ENCODE data around the gene TTC38.

Gene TTC38

DNA sequence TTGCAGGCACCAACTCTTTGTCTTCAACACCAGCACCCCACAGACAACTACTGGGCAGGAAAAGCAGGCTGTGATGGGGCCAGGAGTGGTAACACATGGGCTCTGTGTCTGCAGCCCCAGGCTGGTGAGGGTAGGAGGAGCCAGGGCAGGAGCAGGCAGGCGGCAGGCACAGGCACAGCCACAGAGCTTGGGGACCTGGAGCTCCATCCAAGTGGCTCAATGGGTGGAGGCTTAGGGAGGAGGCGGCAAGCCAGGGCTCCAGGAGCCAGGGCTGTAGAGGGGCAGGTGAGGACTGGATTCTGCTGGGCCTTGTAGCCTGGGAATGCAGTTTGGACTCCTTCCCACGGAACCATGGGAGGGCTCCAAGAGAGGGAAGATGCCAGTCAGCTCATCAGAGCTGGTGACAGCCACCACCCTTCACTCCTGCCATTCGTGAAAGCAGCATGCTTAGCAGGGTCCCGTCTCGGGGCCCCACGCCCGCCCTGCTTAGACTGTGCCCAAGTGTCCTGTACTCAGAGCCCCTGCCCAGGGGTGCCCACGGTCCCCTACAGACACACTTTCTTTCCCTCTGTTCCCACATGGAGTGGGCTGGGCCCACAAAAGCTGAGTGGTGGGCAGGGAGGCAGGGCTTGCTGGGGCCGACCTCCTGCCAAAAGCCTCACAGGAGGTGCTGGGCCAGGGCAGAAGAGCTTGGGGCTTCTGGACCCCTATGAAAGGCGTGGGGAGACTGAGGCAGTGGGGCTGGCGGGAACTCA, 12.4 kb downstream of the TTC38 start:
- no peak for DNase-seq

DNA sequence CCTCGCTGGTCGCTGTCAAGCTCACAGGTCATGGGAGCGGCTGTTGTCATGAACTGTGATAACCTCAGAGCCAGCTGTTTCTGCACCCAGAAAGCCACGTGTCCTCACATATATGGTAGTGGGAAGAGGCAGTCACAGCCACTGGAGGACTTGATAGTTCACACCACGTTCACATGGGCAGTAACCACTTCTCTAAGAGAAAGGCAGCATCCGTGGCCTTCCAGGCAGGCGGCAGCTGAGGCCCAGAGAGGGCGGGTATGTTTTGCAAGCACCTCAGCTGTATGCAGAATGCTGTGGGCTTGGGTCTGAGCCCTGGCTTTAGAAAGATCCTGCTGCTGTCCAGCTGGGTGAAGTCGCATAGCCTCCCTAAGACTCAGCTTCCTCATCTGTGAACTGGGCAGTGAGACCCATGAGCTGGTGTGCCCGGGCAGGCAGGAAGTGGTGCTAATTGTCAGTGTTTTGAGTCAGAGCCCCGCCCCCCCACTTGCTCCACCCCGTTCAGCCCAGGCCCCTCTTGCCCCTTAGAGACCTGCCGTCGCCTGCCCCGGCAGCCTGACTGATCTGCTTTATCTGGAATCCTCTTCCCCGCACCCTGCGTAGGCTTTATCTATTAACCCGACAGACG, 13.3 kb downstream of the TTC38 start:
- DNase-seq: no peak

DNA sequence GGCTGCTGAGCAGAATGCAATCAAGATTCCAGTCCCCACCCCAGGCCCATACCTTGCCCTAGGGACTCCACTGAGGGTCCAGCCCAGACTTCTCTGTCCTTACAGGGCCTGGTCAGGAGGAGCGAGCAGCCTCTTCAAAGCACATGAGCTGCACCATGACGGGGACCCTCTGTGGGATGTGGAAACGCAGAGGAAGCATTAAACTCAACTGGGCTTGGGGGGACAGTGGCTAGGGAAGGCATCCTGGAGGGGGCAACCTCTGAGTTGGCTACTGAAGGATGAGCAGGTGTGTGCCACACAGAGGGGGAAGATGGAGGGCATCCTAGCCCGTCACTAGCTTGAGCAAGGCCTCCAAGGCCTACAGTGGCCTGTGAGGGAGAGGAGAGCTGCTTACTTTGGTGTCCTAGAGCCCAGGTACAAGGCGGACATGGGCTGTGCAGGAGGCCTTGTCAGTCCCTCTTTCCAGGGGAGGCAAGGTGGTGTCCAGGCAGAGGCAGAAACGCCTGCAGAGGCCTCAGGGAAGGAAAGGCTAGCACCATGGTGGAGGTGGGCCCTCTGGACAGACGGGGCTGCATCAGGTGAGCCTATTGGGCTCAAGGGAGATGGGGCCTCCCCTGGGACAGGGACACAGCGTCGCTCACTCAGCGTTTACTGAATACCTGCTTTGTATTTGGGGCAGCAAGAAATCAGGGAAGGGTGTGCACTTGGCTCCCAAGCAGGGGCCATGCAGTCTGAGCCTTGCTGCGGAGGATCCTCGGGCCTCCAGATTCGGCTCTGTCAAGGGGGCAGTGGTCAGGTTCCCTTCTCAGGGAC, 14.3 kb downstream of the TTC38 start:
- no peak for DNase-seq

DNA sequence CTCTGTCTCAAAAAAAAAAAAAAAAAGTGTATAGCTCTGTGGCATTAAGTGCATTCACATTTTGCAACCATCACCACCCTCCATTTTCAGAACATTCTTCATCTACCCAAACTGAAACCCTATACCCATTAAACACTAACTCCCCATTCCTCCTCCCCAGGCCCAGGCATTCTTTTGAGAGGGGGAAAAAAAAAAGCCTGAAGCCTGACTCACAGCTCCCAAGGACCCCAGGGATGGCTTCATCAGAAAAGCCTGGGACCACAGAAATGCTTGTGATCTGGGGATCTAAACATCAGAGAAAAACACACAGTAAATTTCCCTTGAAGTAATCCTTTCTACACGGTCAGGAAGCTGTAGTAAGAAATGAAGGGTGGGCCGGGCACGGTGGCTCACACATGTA, 18.2 kb downstream of the TTC38 start:
- no peak for DNase-seq

DNA sequence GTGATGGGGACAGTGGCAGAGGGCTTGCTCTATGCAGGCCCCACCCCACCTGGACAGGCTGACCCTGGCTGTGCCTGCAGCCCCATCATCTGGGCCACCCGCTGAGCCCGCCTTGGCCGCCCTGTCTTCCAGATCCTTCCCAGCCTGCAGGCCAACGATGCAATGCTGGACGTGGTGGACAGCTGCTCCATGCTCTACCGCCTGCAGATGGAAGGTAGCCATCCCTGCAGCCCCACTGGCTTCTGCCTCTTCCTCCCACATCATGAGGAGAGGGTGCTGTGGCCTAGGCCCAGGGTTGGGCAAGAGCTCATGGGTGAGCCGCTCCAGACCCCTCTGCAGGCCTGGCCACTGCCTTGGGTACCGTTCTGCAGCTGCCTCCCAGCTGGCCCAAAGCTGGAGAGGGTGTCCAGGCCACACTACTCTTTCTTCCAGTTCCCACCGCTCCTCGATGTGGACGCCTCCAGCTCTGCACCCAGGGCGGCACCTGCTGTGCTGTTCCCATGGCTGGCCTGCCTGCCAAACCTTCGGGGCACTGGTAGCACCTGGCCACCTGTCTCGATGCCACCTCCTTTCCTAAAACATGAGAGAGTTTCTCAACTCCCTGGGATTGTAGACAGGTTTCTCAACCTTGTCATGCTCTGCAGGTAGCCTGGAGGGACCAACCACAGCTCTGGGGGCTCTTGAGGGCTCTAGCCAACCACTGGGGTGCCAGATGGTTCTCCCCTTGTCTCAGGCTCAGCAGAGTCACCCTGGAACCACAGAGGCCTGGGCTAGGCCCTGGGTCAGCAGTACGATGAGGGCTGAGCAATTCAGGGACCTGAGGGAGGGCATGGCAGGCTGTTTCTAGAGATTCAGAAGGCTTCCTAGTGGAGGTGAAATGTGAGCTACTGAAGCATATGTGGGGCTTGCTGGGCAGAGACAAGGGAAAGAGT, 19.4 kb downstream of the TTC38 start:
- no peak for DNase-seq

DNA sequence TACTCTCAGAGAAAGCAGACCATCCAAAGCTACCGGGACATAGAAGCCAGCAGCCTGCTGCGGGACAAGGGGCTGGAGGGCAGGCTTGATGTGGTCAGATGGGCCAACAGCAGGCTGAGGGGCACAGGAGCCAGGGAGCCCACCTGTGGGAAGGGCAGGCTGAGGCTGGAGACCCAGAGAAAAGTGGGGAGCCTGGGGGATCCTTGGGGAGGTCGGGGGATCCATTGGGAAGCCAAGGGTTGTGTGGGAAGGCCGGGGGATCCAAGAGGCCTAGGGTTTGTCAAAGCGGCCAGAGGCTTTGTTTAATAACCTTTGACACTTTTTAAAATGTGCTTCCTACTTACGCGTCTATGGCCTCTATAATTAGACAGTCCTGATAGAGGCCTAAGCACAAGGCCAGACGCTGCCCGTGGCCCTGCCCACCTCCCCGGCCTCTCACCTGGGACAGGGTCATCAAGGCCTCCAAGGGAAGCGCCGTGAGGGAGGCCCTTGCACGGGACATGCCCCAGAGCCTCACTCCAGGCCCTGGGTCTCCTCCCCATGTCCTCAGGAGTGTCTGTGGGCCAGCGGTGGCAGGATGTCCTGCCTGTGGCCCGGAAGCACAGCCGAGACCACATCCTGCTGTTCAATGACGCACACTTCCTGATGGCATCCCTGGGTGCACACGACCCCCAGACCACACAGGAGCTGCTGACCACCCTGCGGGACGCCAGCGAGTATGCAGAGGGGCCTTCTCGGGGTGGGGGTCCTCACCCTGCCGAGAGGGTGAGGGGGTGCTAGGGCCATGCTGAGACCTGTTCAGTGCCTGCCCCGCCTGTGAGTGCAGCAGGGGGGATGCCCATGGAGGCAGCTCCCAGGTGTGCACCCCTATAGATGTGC, 20.3 kb downstream of the TTC38 start:
- DNase-seq: no peak

DNA sequence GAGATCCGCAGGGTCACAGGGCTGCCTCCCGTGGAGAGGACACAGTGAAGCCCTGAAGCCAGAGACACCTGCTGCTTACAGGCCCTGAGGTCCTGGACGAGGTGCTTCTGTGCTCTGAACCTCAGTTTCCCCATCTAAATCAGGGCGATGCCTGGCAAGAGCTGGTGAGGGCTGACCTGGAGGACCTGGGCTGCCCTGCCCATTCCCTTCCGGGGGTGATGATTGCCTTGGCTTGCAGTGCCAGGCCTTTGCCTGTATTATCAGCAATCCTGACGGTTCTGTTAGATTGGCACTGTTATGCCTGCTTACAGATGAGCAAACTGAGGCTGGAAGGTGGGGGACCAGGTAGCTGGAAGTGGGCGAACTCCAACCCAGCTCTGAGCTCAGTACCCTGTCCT, 21.0 kb downstream of the TTC38 start:
- no peak for DNase-seq

DNA sequence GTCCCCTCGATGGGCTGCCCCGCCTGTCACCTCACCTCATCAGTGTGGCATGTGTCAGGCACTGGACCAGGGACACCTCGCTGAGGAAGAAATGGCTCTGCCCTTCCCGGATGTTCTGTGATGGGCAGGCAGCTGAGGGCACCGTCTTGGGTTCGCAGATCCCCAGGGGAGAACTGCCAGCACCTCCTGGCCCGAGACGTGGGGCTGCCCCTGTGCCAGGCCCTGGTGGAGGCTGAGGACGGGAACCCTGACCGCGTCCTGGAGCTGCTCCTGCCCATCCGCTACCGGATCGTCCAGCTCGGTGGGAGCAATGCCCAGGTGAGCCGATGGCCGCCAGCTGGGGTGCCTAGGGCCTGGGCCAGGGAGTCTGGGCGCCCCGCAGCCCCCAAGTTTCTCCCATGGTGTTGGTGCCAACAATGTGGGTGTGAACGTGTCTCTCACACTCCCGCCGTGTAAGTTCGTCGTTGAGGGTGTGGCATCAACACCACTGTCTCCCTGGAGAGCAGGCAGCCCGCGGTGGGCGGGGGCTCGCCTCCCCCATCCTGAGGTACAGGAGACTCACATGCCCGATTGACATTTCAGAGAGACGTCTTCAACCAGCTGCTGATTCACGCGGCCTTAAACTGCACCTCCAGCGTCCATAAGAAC, 21.6 kb downstream of the TTC38 start:
- no peak for DNase-seq

DNA sequence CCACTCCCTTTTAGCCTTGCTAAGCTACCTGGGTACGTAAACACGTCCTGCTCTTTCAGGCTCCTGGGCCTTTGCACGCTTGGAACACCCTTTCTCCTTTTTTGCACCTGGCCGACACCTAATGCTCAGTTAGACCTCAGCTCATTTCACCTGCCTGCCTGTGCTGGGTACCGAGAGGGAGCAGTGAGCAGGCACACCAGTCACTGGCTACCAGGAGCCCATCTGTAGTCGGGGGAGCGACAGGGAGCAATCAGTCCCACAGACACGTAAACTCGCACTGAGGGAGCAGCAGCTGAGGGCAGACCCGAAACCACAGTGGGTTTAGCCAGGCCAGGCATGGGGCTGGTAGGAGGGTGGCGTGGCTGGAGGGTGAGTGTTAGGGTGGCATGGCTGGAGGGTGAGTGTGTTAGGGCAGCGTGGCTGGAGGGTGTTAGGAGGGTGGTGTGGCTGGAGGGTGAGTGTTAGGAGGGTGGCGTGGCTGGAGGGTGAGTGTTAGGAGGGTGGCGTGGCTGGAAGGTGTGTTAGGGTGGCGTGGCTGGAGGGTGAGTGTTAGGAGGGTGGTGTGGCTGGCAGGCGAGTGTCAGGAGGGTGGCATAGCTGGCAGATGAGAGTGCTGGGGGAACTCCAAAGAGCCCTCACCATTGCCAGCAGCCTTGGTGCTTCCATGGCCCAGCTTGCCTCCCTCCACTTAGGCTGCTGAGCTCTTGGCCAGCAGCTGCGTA, 22.5 kb downstream of the TTC38 start:
- DNase-seq: no peak

DNA sequence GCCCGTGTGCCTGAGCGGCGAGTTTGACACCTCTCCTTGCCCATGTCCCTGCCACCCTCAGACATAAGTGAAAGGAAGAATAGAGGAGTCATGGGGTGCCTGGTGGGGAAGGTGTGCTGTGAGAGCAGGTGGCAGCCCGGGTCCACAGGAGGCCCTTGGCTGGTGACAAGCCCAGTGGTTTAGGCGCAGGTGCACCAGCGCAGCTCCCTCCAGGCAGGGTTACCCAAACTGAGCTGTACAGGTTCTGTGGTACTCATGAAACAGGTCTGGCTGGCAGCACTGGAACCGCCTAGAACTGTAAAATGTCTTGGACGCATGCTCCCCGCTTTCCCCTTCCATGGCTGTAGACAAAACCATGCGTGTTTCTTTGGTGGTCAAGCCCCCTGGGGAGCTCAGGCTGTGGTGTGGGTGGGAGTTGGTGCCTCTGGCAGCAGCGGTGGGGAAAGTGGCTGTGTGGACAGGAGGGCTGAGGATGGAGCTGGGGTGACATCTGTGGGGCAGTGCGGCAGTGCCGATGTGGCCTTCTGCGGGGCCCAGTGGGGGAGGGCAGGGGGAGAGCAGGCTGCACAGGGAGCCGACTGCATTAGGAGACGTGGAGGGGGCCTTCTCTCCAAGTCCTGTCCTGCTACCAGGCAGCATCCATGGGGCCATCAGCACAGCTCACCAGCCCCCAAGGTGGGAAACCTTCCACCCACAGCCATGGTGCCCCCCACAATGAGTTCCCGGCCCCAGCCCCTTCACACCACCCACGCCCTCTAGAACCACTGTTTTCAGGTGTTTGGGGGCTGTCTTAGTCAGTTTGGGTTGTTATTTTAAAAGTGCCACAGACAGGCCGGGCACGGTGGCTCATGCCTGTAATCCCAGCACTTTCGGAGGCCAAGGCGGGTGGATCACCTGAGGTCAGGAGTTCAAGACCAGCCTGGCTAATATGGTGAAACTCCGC, 23.3 kb downstream of the TTC38 start:
- no peak for DNase-seq

GRCh38 chr22:46292173-46292572, 24.4 kb downstream of the TTC38 start:
- no peak for DNase-seq

- DNase-seq: no peak
Measured at GRCh38 chr22:46292732-46293131, 24.9 kb downstream of the TTC38 start.

- DNase-seq: no peak
Measured at GRCh38 chr22:46293577-46294260, 25.9 kb downstream of the TTC38 start.

GRCh38 chr22:46294784-46295183, 27.0 kb downstream of the TTC38 start:
- no peak for DNase-seq

DNA sequence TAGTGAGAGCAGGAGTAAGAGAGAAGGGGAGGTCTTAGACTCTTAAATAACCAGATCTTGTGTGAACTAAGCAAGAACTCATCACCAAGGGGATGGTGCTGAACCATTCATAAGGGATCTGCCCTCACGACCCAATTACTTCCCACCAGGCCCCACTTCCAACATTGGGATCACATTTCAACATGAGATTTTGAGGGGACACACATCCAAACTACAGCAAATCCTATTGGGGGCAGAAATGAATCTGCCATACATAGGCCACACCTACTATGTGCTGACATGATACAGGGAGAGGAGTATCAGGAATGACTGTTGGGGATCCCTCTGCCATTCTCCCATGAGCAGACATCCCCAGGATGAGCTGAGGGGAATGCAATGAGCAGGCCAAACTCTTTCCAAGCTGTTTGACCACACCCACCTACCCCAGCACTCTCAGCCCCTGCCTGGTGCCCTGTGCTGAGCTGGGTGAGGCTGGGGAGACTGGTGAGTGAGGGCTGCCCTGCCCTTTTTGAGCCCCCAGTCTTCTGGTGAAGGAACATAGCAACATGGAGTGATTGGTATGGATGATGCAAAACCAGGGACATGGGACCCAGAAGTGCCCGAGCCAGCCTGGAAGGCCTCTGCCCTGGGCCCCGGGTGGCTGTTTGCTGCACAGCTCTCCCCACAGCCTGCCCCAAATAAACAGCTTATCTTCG, 27.6 kb downstream of the TTC38 start:
- no peak for DNase-seq

- DNase-seq: no peak
Measured at GRCh38 chr22:46296257-46297150, 28.7 kb downstream of the TTC38 start, which contains the start of gene GTSE1. Gene GTSE1 (plus strand): TSS chr22:46296870. CDS start chr22:46297401, 531 bp downstream.

All from cortex of kidney (tissue), 1 donor.